ENCODE measurements around the gene MAB21L3.
"Not testable (repeated sequence)": the region's sequence is repeated elsewhere in the genome, so short reads cannot be mapped to it uniquely, and the experiment has no call there.

The MAB21L3 gene

DNA sequence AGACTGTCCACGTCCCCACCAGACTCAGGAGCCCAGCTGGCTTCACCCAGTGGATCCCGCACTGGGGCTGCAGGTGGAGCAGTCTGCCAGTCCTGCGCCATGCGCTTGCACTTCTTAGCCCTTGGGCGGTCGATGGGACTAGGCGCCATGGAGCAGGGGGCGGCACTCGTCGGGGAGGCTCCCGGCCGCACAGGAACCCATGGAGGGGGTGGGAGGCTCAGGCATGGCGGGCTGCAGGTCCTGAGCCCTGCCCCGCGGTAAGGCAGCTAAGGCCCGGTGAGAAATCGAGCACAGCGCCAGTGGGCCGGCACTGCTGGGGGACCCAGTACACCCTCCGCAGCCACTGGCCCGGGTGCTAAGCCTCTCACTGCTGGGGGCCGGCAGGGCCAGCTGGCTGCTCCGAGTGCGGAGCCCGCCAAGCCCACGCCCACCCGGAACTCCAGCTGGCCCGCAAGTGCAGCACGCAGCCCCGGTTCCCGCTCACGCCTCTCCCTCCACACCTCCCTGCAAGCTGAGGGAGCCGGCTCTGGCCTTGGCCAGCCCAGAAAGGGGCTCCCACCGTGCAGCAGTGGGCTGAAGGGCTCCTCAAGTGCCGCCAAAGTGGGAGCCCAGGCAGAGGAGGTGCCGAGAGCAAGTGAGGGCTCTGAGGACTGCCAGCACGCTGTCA is 35.4 kb downstream of the MAB21L3 start:
- not testable (repeated sequence) for H3K4me3 ChIP-seq (ENCODE audit: low read length); H3K27me3 ChIP-seq (ENCODE audit: insufficient read depth, low read length); H3K4me1 ChIP-seq (ENCODE audit: insufficient read depth, low read length); H3K36me3 ChIP-seq (ENCODE audit: insufficient read depth, low read depth, low read length); H3K9ac ChIP-seq (ENCODE audit: low read depth, low read length); H3K27ac ChIP-seq (ENCODE audit: low read length)
- H3K9me3 ChIP-seq (ENCODE audit: insufficient read depth, low read depth, low read length) = peaks cover 11% of the 10 kb centered on the region

DNA sequence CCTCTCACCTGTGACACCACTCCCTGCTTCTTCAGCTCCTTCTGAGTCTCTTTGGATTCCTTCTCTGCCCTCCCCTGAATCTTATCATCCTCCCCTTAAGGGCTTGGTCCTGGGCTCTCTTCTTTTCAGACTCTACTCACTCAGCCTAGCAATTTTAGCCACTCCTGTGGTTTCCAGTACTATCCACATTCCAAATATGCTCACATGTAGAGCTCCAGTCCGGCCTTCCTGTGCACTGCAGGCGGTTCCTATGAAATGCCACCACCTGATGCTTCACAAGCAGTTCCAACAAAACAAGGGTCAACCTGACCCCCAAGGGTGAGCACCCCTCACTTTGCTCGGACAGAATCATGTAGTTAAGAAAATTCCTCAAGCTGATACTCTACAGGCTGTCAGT is 35.9 kb downstream of the MAB21L3 start:
- no peak overlapping the region for H3K27ac ChIP-seq (ENCODE audit: low read length)
- H3K4me3 ChIP-seq (ENCODE audit: low read length) = no peak overlapping the region
- H3K9me3 ChIP-seq (ENCODE audit: insufficient read depth, low read depth, low read length) = peaks cover 11% of the 10 kb centered on the region

DNA sequence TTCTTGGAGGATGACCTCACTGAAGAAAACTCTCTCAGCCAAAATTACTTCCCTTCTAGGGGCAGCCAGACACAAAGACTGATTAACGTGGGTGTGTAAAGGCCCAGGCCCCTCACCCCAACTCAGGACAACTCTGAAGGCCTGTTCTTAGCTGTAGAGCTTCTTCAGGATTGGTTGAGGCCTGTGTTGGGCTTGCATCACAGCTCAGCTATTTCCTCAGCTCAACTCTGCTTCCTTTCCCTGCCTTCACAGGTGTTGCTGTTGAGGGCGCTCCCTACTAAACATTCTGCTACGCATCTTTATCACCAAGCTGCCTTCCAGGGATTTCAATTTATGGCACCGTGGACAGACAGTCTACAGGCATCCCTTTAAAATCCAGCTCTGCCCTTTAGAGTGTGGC is 36.8 kb downstream of the MAB21L3 start:
- Histone ChIP-seq H3K36me3 (ENCODE audit: insufficient read depth, low read depth, low read length) (no peaks in the 10 kb centered on the region), H3K27me3 (ENCODE audit: insufficient read depth, low read length) (peaks cover 16% of the 10 kb centered on the region), H3K9me3 (ENCODE audit: insufficient read depth, low read depth, low read length) (peaks cover 11% of the 10 kb centered on the region), H3K27ac (ENCODE audit: low read length) (no peak overlapping the region), H3K4me1 (ENCODE audit: insufficient read depth, low read length) (no peaks in the 10 kb centered on the region; the same call in 1 of the 2 replicates), H3K4me3 (ENCODE audit: low read length) (no peak overlapping the region), H3K9ac (ENCODE audit: low read depth, low read length) (no peak overlapping the region)

More for the DNA sequence above, 35.9 kb downstream of the MAB21L3 start:
- no peak overlapping the region for H3K9ac ChIP-seq (ENCODE audit: low read depth, low read length)
- H3K27me3 ChIP-seq (ENCODE audit: insufficient read depth, low read length) = peaks cover 12% of the 10 kb centered on the region
- H3K36me3 ChIP-seq (ENCODE audit: insufficient read depth, low read depth, low read length) = no peaks in the 10 kb centered on the region
- H3K4me1 ChIP-seq (ENCODE audit: insufficient read depth, low read length) = no peaks in the 10 kb centered on the region; the same call in 1 of the 2 replicates

DNA sequence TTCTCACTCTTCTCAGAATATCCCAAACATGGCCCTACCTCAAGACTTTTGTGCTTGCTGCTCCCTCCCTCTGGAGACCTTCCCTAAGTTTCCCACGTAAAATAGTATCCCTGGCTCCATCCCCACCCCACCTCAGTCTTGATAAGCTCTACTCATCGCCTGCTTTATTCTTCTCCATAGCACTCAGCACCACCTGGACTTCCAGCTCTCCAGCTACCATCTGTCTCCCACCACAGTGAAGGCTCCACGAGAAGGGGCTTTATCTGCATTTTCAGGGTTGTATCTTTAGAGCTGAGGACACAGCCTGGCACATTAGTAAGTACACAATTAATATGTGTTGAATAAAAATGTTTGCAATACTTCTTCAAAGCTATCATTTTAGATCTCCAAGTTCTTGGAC is 37.8 kb downstream of the MAB21L3 start:
- H3K27me3 ChIP-seq (ENCODE audit: insufficient read depth, low read length) = peaks cover 18% of the 10 kb centered on the region
- no peak overlapping the region for H3K27ac ChIP-seq (ENCODE audit: low read length)
- H3K36me3 ChIP-seq (ENCODE audit: insufficient read depth, low read depth, low read length) = no peaks in the 10 kb centered on the region
- no peak overlapping the region for H3K9ac ChIP-seq (ENCODE audit: low read depth, low read length)
- H3K4me1 ChIP-seq (ENCODE audit: insufficient read depth, low read length) = no peaks in the 10 kb centered on the region; the same call in 1 of the 2 replicates
- no peak overlapping the region for H3K4me3 ChIP-seq (ENCODE audit: low read length)
- peaks cover 7% of the 10 kb centered on the region for H3K9me3 ChIP-seq (ENCODE audit: insufficient read depth, low read depth, low read length)

DNA sequence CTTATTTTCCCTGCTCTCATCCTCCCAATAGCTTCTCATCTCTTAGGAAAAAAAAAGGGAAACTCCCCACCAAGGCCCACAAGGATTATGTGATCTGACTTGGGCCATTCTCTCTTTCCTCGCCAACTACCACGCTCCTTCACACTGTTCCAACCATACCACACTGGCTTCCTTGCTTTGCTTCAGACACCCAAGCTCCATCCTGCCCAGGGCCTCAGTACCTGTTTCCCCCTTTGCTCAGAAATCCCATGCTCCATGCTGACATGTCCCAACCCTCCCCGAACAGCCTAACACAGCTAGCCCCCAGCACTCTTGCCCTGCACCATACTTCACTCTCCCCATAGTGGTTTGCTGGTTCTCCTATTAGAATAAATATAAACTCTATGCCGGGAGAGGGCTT is 39.2 kb downstream of the MAB21L3 start:
- no peak overlapping the region for H3K9ac ChIP-seq (ENCODE audit: low read depth, low read length)
- no peak overlapping the region for H3K4me3 ChIP-seq (ENCODE audit: low read length)
- H3K27me3 ChIP-seq (ENCODE audit: insufficient read depth, low read length) = peaks cover 18% of the 10 kb centered on the region
- H3K27ac ChIP-seq (ENCODE audit: low read length) = no peak overlapping the region
- no peaks in the 10 kb centered on the region for H3K9me3 ChIP-seq (ENCODE audit: insufficient read depth, low read depth, low read length)
- H3K36me3 ChIP-seq (ENCODE audit: insufficient read depth, low read depth, low read length) = no peaks in the 10 kb centered on the region
- H3K4me1 ChIP-seq (ENCODE audit: insufficient read depth, low read length) = no peaks in the 10 kb centered on the region; the same call in 1 of the 2 replicates

DNA sequence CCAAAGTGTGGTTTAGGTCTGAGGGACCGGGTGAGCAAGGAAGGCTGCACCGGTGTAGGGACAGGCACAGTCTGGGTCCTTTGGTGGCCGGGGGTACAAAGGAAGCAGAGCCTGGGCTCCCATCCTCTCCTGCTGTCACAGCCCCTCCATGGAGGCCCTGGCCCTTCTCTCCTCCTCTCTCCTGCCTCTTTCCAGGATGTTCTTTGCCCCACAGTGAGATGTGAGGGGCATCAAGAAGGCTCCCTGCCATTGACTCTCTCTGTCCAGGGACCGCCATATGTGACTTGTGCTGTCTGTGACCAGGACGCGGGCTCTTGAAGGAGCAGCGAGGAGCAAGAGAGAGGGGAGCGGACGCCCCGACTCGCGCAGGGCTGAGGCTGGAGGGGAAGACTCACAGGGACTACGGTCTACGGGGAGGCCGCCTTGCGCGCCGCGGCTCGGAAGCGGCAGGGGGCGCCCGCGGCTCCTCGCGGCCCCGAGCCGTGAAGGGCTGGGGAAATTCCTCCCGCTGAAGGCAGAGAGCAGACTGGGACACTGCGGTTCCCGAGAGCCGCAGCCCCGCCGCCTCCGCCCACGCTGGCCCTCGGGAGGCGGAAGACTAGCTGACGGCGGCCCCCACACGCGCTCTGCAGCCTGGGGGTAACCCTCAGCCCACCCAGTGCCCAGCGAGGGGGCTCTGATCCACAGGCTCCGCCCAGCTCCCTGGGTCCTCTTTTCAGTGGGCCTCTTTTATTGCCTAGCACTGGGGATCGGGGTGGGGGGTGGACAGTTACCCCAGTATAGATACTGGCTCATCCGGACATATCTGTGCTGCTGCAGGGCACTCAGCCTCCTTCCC is 40.8 kb downstream of the MAB21L3 start:
- Histone ChIP-seq H3K36me3 (ENCODE audit: insufficient read depth, low read depth, low read length) (no peaks in the 10 kb centered on the region), H3K4me3 (ENCODE audit: low read length) (peak overlapping the region; percentile 67), H3K9ac (ENCODE audit: low read depth, low read length) (peak overlapping the region; percentile 61; the same call in 1 of the 2 replicates), H3K27ac (ENCODE audit: low read length) (no peak overlapping the region), H3K9me3 (ENCODE audit: insufficient read depth, low read depth, low read length) (no peaks in the 10 kb centered on the region), H3K27me3 (ENCODE audit: insufficient read depth, low read length) (peaks cover 18% of the 10 kb centered on the region), H3K4me1 (ENCODE audit: insufficient read depth, low read length) (no peaks in the 10 kb centered on the region; the same call in 1 of the 2 replicates)

DNA sequence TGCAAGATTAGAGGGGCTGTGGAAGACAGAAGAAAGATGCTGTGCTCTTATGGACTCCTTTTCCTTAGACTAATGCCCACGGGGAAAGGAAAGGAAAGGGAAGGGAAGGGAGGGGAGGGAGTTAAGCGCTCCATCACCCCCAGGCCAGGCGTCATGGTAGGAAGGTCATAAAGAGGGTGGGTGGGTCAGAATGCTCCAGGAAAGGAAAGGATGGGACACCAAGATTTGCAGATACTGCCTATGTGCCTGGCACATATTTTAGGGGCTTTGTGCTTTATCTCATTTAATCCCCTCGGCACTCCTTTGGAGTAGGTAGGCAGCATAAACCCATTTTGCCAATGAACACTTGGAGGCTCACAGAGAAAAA is 41.4 kb downstream of the MAB21L3 start:
- H3K36me3 ChIP-seq (ENCODE audit: insufficient read depth, low read depth, low read length) = no peaks in the 10 kb centered on the region
- peak overlapping the region; percentile 61; the same call in 1 of the 2 replicates for H3K9ac ChIP-seq (ENCODE audit: low read depth, low read length)
- no peak overlapping the region for H3K27ac ChIP-seq (ENCODE audit: low read length)
- H3K9me3 ChIP-seq (ENCODE audit: insufficient read depth, low read depth, low read length) = no peaks in the 10 kb centered on the region
- H3K27me3 ChIP-seq (ENCODE audit: insufficient read depth, low read length) = peaks cover 18% of the 10 kb centered on the region
- no peaks in the 10 kb centered on the region; the same call in 1 of the 2 replicates for H3K4me1 ChIP-seq (ENCODE audit: insufficient read depth, low read length)
- H3K4me3 ChIP-seq (ENCODE audit: low read length) = peak overlapping the region; percentile 67

DNA sequence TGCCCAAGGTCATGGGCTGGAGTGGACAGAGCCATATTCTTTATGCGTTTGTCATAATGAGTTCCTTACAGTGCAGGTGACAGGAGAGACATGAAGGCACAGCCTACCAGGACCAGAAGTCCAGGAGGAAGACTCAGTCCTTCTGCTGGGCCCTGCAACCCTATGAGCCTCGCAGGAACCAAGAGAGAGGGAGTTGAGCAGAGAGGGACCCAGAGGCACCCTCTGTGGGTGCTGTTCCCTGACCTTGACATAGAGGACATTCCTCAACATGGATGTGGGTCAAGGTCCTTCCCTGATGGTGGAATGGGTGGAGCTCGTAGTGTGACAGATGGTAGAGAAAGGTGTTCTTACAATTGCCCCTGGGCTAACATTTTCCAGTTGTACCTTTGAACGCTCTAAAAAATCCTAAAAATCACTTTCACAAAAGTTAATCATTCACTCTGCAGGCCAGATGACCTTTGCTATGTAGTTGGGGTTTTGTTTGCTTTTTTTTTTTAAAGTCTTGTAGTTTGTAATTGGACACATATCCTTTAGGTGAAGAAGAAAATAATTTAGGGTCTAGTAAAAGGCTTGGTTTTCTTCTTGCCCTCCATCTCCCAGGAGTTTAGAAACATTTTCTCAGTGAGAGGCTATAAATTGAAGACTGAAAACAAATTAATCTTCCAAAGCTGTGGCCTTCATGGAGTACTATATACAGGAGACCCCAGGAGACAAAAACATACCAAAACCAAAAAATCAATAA is 41.9 kb downstream of the MAB21L3 start:
- H3K9me3 ChIP-seq (ENCODE audit: insufficient read depth, low read depth, low read length) = no peaks in the 10 kb centered on the region
- H3K4me1 ChIP-seq (ENCODE audit: insufficient read depth, low read length) = no peaks in the 10 kb centered on the region; the same call in 1 of the 2 replicates
- no peak overlapping the region for H3K27ac ChIP-seq (ENCODE audit: low read length)
- H3K27me3 ChIP-seq (ENCODE audit: insufficient read depth, low read length) = peaks cover 18% of the 10 kb centered on the region
- no peak overlapping the region for H3K9ac ChIP-seq (ENCODE audit: low read depth, low read length)
- no peaks in the 10 kb centered on the region for H3K36me3 ChIP-seq (ENCODE audit: insufficient read depth, low read depth, low read length)
- H3K4me3 ChIP-seq (ENCODE audit: low read length) = no peak overlapping the region

DNA sequence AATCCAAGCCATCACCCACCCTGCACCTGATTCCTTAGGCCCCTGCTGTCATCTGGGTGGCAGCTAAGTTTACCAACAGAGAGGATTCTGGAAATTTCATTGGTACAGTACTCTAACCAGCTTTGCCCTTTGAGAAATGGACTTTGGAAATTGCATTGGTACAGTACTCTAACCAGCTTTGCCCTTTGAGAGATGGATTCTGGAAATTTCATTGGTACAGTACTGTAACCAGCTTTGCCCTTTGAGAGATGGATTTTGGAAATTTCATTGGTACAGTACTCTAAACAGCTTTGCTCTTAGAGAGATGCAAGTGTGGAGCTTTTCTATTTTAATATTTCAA is 42.5 kb downstream of the MAB21L3 start:
- Histone ChIP-seq H3K36me3 (ENCODE audit: insufficient read depth, low read depth, low read length) (no peaks in the 10 kb centered on the region), H3K27me3 (ENCODE audit: insufficient read depth, low read length) (peaks cover 18% of the 10 kb centered on the region), H3K27ac (ENCODE audit: low read length) (no peak overlapping the region), H3K4me1 (ENCODE audit: insufficient read depth, low read length) (no peaks in the 10 kb centered on the region; the same call in 1 of the 2 replicates), H3K4me3 (ENCODE audit: low read length) (no peak overlapping the region), H3K9ac (ENCODE audit: low read depth, low read length) (no peak overlapping the region), H3K9me3 (ENCODE audit: insufficient read depth, low read depth, low read length) (no peaks in the 10 kb centered on the region)

DNA sequence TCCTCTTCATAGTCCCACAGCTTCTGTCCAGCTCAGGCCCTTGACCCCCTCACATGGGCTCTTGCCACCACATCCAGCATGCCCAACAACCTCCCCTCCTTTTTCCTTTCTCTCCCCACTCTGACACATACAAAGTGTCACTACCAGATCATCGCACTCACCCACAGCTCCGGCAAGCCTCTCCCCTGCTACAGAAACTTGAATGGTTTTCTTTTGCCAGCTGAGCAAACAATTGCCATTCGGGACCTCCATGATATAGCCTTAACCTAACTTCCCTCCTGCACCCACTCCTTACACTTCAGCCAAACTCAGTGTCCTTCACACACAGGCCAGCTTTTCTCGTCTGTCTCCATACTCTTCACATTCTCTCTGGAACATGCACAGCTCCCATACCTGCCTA is 43.3 kb downstream of the MAB21L3 start:
- Histone ChIP-seq H3K27me3 (ENCODE audit: insufficient read depth, low read length) (peaks cover 18% of the 10 kb centered on the region), H3K9me3 (ENCODE audit: insufficient read depth, low read depth, low read length) (no peaks in the 10 kb centered on the region), H3K9ac (ENCODE audit: low read depth, low read length) (no peak overlapping the region), H3K4me3 (ENCODE audit: low read length) (no peak overlapping the region), H3K36me3 (ENCODE audit: insufficient read depth, low read depth, low read length) (no peaks in the 10 kb centered on the region), H3K4me1 (ENCODE audit: insufficient read depth, low read length) (no peaks in the 10 kb centered on the region), H3K27ac (ENCODE audit: low read length) (no peak overlapping the region)

DNA sequence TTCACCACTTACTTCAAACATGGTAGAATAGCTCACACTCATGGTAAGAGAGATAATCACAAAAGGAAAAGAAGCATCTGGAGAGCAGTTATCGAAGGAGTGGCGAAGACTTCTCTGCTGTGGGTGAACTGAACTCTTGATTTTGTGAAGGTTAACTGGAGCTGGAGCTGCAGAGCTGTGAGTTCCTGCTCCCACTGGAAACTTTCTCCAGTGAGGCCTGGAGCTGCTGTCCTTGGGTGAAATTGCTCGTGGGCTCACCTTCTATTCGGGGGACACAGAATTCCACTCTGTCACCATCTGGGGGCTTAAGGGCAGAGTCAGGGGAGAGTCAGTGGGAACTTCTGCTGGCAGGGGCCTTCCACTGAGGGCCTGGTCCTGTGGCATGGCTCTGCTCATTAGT is 45.9 kb downstream of the MAB21L3 start:
- no peaks in the 10 kb centered on the region for H3K9me3 ChIP-seq (ENCODE audit: insufficient read depth, low read depth, low read length)
- H3K36me3 ChIP-seq (ENCODE audit: insufficient read depth, low read depth, low read length) = no peaks in the 10 kb centered on the region
- no peaks in the 10 kb centered on the region for H3K4me1 ChIP-seq (ENCODE audit: insufficient read depth, low read length)
- no peak overlapping the region for H3K4me3 ChIP-seq (ENCODE audit: low read length)
- no peak overlapping the region for H3K27ac ChIP-seq (ENCODE audit: low read length)
- H3K9ac ChIP-seq (ENCODE audit: low read depth, low read length) = no peak overlapping the region
- peaks cover 6% of the 10 kb centered on the region; the same call in 1 of the 2 replicates for H3K27me3 ChIP-seq (ENCODE audit: insufficient read depth, low read length)

Data from iPS-20b (cell line).